IMR-90 (cell line): ENCODE data around the gene PPFIBP2. TPM values are rescaled to one million over a fixed set of nuclear protein-coding genes. Genes with fewer than 3 reads are reported as not detected.

Experiments
- ATAC-seq: fragments of 200-7000 bp; cut with Tn5 transposase; 2 replicates; pipeline ENCODE4 v1.9.1; 2020; ENCODE audit warnings: low read depth, mild to moderate bottlenecking, moderate library complexity
- BruUV-seq: library from RNA; stranded (reverse); fragments of 400-500 nt; replicated peaks from 2 replicates; lab custom pipeline; 2021; lab: Mats Ljungman, UMichigan
- CTCF ChIA-PET: fragments of 300-600 bp; formaldehyde crosslinking; extraction: SDS; loops from one replicate; lab custom pipeline; 2021; ENCODE audit warnings: antibody characterized with exemption; lab: Yijun Ruan, JAX
- POLR2A ChIA-PET: fragments of 300-600 bp; sonication (Branson Sonifier 250); formaldehyde crosslinking; loops from one replicate; lab custom pipeline; 2022; ENCODE audit warnings: antibody characterized with exemption; ENCODE audit not compliant: unreplicated experiment; lab: Charles Lee
- DNase-seq: peaks from one replicate; pipeline ENCODE4 v3.0.0; 2013
- H2AFZ ChIP-seq: replicated peaks from 2 replicates; pipeline ENCODE3; 2013; ENCODE audit warnings: low read length, mild to moderate bottlenecking; ENCODE audit not compliant: poor library complexity
- H2AK5ac ChIP-seq: 2 replicates; pipeline ENCODE4 v1.6.1; 2013; ENCODE audit warnings: low read depth, low read length, inconsistent platforms
- H2AK9ac ChIP-seq: replicated peaks from 2 replicates; pipeline ENCODE3; 2013; ENCODE audit warnings: mild to moderate bottlenecking, low read depth, low read length, moderate library complexity; ENCODE audit not compliant: poor library complexity
- H2BK120ac ChIP-seq: 2 replicates; pipeline ENCODE4 v1.6.1; 2013; ENCODE audit warnings: low read depth, low read length, inconsistent platforms
- H2BK15ac ChIP-seq: 3 replicates; pipeline ENCODE4 v1.6.1; 2013; ENCODE audit warnings: low read depth, low read length, inconsistent platforms
- H2BK20ac ChIP-seq: 2 replicates; pipeline ENCODE4 v1.6.1; 2013; ENCODE audit warnings: low read depth, mild to moderate bottlenecking, inconsistent platforms, low read length, moderate library complexity
- H2BK5ac ChIP-seq: 2 replicates; pipeline ENCODE4 v1.6.1; 2013; ENCODE audit warnings: mild to moderate bottlenecking, low read depth, low read length, inconsistent platforms; ENCODE audit not compliant: poor library complexity, severe bottlenecking
- H3K14ac ChIP-seq: replicated peaks from 2 replicates; pipeline ENCODE4 v1.6.1; 2013; ENCODE audit warnings: low read depth, low read length, inconsistent platforms
- H3K18ac ChIP-seq: 2 replicates; pipeline ENCODE4 v1.6.1; 2013; ENCODE audit warnings: low read depth, low read length, control low read depth
- H3K23ac ChIP-seq: 2 replicates; pipeline ENCODE4 v1.6.1; 2013; ENCODE audit warnings: low read depth, low read length, inconsistent platforms
- H3K27ac ChIP-seq: 2 replicates; pipeline ENCODE4 v1.5.1; 2013; ENCODE audit warnings: mild to moderate bottlenecking, control low read depth, low read length; ENCODE audit not compliant: insufficient read depth
- H3K27me3 ChIP-seq: 2 replicates; pipeline ENCODE4 v1.6.1; 2013; ENCODE audit warnings: low read length; ENCODE audit not compliant: control insufficient read depth, insufficient read depth
- H3K36me3 ChIP-seq: 2 replicates; pipeline ENCODE4 v1.6.1; 2013; ENCODE audit warnings: low read length, mixed read lengths; ENCODE audit not compliant: control insufficient read depth, insufficient read depth
- H3K4ac ChIP-seq: 2 replicates; pipeline ENCODE4 v1.6.1; 2013; ENCODE audit warnings: low read depth, low read length, inconsistent platforms
- H3K4me1 ChIP-seq: 2 replicates; pipeline ENCODE4 v1.6.1; 2013; ENCODE audit warnings: low read length, mixed read lengths; ENCODE audit not compliant: control insufficient read depth, insufficient read depth
- H3K4me2 ChIP-seq: 2 replicates; pipeline ENCODE4 v1.6.1; 2013; ENCODE audit warnings: low read depth, mild to moderate bottlenecking, control low read depth, low read length, moderate library complexity
- H3K4me3 ChIP-seq: 2 replicates; pipeline ENCODE4 v1.5.1; 2013; ENCODE audit warnings: low read depth, mild to moderate bottlenecking, control low read depth, low read length, moderate library complexity; ENCODE audit not compliant: insufficient read depth
- H3K56ac ChIP-seq: 2 replicates; pipeline ENCODE4 v1.6.1; 2013; ENCODE audit warnings: low read length, inconsistent platforms; ENCODE audit not compliant: insufficient read depth; ENCODE audit errors: extremely low read depth
- H3K79me1 ChIP-seq, 2 experiments: 2 replicates each; pipeline ENCODE4 v1.6.1; 2013; ENCODE audit warnings: low read length in 2 of 2, inconsistent platforms in 1 of 2, low read depth in 1 of 2
- H3K9ac ChIP-seq: 2 replicates; pipeline ENCODE4 v1.6.1; 2013; ENCODE audit warnings: low read depth, low read length, control low read depth
- H3K9me1 ChIP-seq: 2 replicates; pipeline ENCODE4 v1.6.1; 2013; ENCODE audit warnings: low read length, inconsistent platforms; ENCODE audit not compliant: insufficient read depth
- H3K9me3 ChIP-seq: 2 replicates; pipeline ENCODE4 v1.6.1; 2013; ENCODE audit warnings: low read length; ENCODE audit not compliant: control insufficient read depth, insufficient read depth
- H4K20me1 ChIP-seq: 2 replicates; pipeline ENCODE4 v1.6.1; 2013; ENCODE audit warnings: low read length, inconsistent platforms; ENCODE audit not compliant: insufficient read depth
- H4K5ac ChIP-seq: 2 replicates; pipeline ENCODE4 v1.6.1; 2013; ENCODE audit warnings: mild to moderate bottlenecking, low read depth, low read length, control low read depth
- H4K8ac ChIP-seq, 2 experiments: 2 replicates each; pipeline ENCODE4 v1.6.1; 2013; ENCODE audit warnings: low read depth in 2 of 2, low read length in 2 of 2, control low read depth in 1 of 2, inconsistent platforms in 1 of 2
- H4K91ac ChIP-seq: 2 replicates; pipeline ENCODE4 v1.6.1; 2013; ENCODE audit warnings: low read depth, low read length, inconsistent platforms; ENCODE audit not compliant: insufficient read depth
- MAFK ChIP-seq: IDR thresholded peaks from 2 replicates; pipeline ENCODE4 v1.6.1; 2012; ENCODE audit warnings: low read depth, low read length, improper control_type of control experiment
- RAD21 ChIP-seq: IDR thresholded peaks from 2 replicates; pipeline ENCODE4 v1.6.1; 2012; ENCODE audit warnings: low read length, improper control_type of control experiment
- SMC3 ChIP-seq: fragments of 150-350 bp; IDR thresholded peaks from 2 replicates; pipeline ENCODE4 v1.6.1; 2016; ENCODE audit warnings: low read depth, mild to moderate bottlenecking, antibody characterized with exemption, low read length, moderate library complexity
- WGBS, 2 experiments: methylation state at CpG; one replicate each; pipeline versions ENCODE4 v1.1.5 to v1.1.7; 2013; ENCODE audit warnings: missing lambda C conversion rate in 2 of 2; ENCODE audit not compliant: insufficient read length in 1 of 2; ENCODE audit errors: extremely low coverage in 2 of 2; 5-methylcytosine and 5-hydroxymethylcytosine counted together
- dilution Hi-C: fragments of 300-500 bp; cut with HindIII; formaldehyde crosslinking; loops from one replicate; pipeline ENCODE4 v1.14.3; 2018; ENCODE audit warnings: low sequenced_read_pairs; ENCODE audit not compliant: unreplicated experiment
- in situ Hi-C: fragments of 300-500 bp; cut with MboI; formaldehyde crosslinking; loops from 3 replicates; pipeline ENCODE4 v1.14.3; 2019; ENCODE audit warnings: low sequenced_read_pairs, inconsistent platforms, mixed read lengths
- intact Hi-C: fragments of 100-400 bp; cut with micrococcal nuclease; formaldehyde crosslinking; loops from 2 replicates; pipeline ENCODE4 v1.10.0; 2022
- polyA plus RNA-seq, 3 experiments: library from polyadenylated mRNA; depleted of rRNA; stranded (reverse); fragments of >200 nt; gene quantifications; 2 replicates each; pipeline ENCODE4 v1.2.3, GENCODE V29; 2012; ENCODE audit warnings: low replicate concordance in 1 of 3
- total RNA-seq: library from RNA; depleted of rRNA; stranded (reverse); fragments of >200 nt; gene quantifications from 2 replicates; pipeline ENCODE4 v1.2.3, GENCODE V29; 2012
- TF ChIP-seq, protein P1 (sequence below): conservative IDR thresholded peaks from 2 replicates; pipeline ENCODE4 v1.5.1; 2012; ENCODE audit warnings: mild to moderate bottlenecking, low read depth, low read length, improper control_type of control experiment

Gene PPFIBP2
- total and polyA plus RNA-seq, 2 of the 4 experiments (the other 2 are of a cell fraction): 6.0 to 11.8 TPM

DNA sequence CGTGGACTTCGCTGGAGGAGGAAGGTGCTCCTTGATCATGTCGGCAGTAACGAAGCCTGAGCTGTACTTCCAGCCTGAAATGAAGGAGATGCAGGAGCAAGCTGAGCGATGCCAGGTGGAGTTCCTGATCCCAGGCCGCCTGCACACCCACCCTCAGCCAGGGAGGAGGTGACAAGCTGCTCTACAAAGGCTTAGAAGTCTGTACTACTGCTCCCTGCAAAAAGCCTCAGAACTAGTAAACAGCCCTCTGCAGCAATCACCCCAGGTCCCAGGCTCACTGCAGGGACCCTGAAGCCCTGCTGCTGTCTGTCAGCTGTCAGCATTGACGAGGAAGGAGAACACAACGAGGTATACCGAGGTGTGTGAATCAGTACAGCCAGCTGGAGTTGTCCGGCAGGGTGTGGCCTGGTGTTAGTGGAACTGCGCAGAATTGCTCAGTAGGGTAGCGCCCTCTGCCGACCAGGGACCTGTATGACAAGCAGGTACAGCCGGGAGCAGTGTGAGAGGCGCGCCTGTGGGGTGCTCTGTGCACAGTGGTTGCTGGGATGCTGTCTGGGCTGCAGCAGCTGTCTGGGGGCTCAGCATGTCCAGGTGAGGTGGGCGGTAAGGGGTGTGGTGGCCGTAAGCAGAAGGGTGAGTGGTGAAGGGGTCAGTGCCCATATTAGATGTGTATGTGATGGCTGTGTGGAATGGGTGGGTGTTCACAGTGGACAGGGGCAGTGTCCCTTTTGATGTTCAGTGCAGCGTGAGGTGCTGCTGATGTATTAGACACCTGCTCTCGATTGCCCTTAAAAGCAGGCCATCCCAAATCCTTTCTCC, 151.9 kb downstream of the PPFIBP2 start:
- Histone ChIP-seq H2AFZ (peak overlapping the region; percentile 65), H3K4ac (no peak overlapping the region), H4K8ac (no peak overlapping the region), H4K91ac (no peak overlapping the region), H3K18ac (no peak overlapping the region), H3K23ac (no peak overlapping the region), H3K4me1 (no peaks in the 10 kb centered on the region), H3K9me3 (no peaks in the 10 kb centered on the region), H3K9me1 (no peaks in the 10 kb centered on the region), H2BK5ac (no peak overlapping the region), H3K79me1 (no peaks in the 10 kb centered on the region), H3K56ac (no peak overlapping the region), H3K4me3 (no peak overlapping the region), H3K27ac (no peak overlapping the region), H2BK15ac (no peak overlapping the region), H2BK20ac (no peak overlapping the region), H2AK9ac (peak overlapping the region; percentile 37), H3K14ac (no peak overlapping the region), H3K4me2 (no peak overlapping the region), H4K5ac (no peak overlapping the region), H3K27me3 (no peaks in the 10 kb centered on the region), H4K20me1 (no peaks in the 10 kb centered on the region), H3K36me3 (no peaks in the 10 kb centered on the region), H2BK120ac (no peak overlapping the region), H2AK5ac (no peak overlapping the region), H3K9ac (no peak overlapping the region)
- ChIA-PET CTCF (interaction anchor here (0.6 to 1.1 kb wide), 3 partner anchors 8 to 95 kb away, joined by 3 to 5 read pairs (median 4); no protein-coding TSS in a partner anchor), POLR2A (no interaction called here)
- dilution Hi-C loops: no loop called here
- ATAC-seq (peak; percentile 90), DNase-seq (peak; percentile 44)
- TF ChIP-seq SMC3: peak; percentile 64
- TF ChIP-seq, protein P1, sequence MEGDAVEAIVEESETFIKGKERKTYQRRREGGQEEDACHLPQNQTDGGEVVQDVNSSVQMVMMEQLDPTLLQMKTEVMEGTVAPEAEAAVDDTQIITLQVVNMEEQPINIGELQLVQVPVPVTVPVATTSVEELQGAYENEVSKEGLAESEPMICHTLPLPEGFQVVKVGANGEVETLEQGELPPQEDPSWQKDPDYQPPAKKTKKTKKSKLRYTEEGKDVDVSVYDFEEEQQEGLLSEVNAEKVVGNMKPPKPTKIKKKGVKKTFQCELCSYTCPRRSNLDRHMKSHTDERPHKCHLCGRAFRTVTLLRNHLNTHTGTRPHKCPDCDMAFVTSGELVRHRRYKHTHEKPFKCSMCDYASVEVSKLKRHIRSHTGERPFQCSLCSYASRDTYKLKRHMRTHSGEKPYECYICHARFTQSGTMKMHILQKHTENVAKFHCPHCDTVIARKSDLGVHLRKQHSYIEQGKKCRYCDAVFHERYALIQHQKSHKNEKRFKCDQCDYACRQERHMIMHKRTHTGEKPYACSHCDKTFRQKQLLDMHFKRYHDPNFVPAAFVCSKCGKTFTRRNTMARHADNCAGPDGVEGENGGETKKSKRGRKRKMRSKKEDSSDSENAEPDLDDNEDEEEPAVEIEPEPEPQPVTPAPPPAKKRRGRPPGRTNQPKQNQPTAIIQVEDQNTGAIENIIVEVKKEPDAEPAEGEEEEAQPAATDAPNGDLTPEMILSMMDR: peak; percentile 68
- TF ChIP-seq RAD21: peak; percentile 77
- no peak for TF ChIP-seq MAFK
- in situ Hi-C loops: no loop called here
- intact Hi-C loops: loop anchor here (1.0 to 2.0 kb wide), 2 partner anchors 95 to 152 kb away; partner anchors contain the start of gene PPFIBP2
- BruUV-seq: no TSS peak
- WGBS, 2 experiments: 53% methylated on average over 6 of the region's 20 CpGs; no CpG with 5 or more reads in 1 of the 2 experiments
